ENCODE data around the gene DIPK1C.

DNA sequence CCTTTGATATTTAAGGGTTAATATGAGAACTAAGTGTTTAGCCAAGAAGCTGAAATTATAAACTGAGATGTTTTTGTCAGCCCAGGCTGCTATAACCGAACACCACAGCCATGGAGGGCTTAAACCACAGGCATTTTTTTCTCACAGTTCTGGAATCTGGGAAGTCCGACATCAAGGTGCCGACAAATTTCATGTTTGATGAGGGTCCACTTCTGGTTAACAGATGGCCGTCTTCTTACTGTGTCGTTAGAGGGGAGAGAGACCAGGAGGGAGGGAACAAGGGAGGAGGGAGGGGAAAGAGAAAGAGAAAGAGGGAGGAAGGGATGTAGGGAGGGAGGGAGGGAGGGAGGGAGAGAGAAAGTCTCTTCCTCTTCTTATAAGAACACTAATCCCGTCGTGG lies 32.6 kb upstream of the DIPK1C start:
- TF ChIP-seq CTCF (IDR thresholded peaks at IDR 0.05) (no peak), POLR2AphosphoS5 (IDR thresholded peaks at IDR 0.05) (no peak)

Measured in suprapubic skin (tissue), 3 donors.